Glutamatergic neuron (in vitro differentiated cells): Measurements from ENCODE around the gene SLC10A3. TPM values are rescaled to one million over a fixed set of nuclear protein-coding genes. Genes with fewer than 3 reads are reported as not detected.

ENCODE experiments used
- DNase-seq: peaks from one replicate; pipeline ENCODE4 v3.0.0; 2022
- H3K27ac Mint-ChIP-seq: one replicate; pipeline ENCODE4 v1.8.0; 2020; ENCODE audit warnings: mild to moderate bottlenecking, mixed read lengths, inconsistent platforms; ENCODE audit not compliant: unreplicated experiment
- H3K27me3 Mint-ChIP-seq: one replicate; pipeline ENCODE4 v1.8.0; 2020; ENCODE audit warnings: mild to moderate bottlenecking, moderate library complexity, mixed read lengths, inconsistent platforms; ENCODE audit not compliant: unreplicated experiment
- H3K36me3 Mint-ChIP-seq: one replicate; pipeline ENCODE4 v1.8.0; 2020; ENCODE audit warnings: mild to moderate bottlenecking, mixed read lengths, inconsistent platforms; ENCODE audit not compliant: unreplicated experiment
- H3K4me1 Mint-ChIP-seq: one replicate; pipeline ENCODE4 v1.8.0; 2020; ENCODE audit warnings: mild to moderate bottlenecking, low read depth, mixed read lengths, inconsistent platforms; ENCODE audit not compliant: unreplicated experiment
- H3K4me3 Mint-ChIP-seq: one replicate; pipeline ENCODE4 v1.8.0; 2020; ENCODE audit warnings: mild to moderate bottlenecking, mixed read lengths, inconsistent platforms; ENCODE audit not compliant: unreplicated experiment
- H3K9me3 Mint-ChIP-seq: one replicate; pipeline ENCODE4 v1.8.0; 2020; ENCODE audit warnings: mild to moderate bottlenecking, moderate library complexity, mixed read lengths, inconsistent platforms; ENCODE audit not compliant: unreplicated experiment
- total RNA-seq: library from RNA; stranded (reverse); fragmentation: NEBNext Ultra II Directional; extraction: Animal tissue kit (Norgen Biotek cat#: 25700); gene quantifications from one replicate; pipeline ENCODE4 v1.2.1, GENCODE V29; 2021; ENCODE audit not compliant: unreplicated experiment
- TF ChIP-seq, protein P1 (sequence below): fragments of 200-600 bp; sonication (generic); IDR thresholded peaks from one replicate; pipeline ENCODE4 v1.5.0; 2021; ENCODE audit not compliant: partially characterized antibody, unreplicated experiment

The SLC10A3 gene
- total RNA-seq, 1 donor from 2014 or later, result 6.1 TPM

DNA sequence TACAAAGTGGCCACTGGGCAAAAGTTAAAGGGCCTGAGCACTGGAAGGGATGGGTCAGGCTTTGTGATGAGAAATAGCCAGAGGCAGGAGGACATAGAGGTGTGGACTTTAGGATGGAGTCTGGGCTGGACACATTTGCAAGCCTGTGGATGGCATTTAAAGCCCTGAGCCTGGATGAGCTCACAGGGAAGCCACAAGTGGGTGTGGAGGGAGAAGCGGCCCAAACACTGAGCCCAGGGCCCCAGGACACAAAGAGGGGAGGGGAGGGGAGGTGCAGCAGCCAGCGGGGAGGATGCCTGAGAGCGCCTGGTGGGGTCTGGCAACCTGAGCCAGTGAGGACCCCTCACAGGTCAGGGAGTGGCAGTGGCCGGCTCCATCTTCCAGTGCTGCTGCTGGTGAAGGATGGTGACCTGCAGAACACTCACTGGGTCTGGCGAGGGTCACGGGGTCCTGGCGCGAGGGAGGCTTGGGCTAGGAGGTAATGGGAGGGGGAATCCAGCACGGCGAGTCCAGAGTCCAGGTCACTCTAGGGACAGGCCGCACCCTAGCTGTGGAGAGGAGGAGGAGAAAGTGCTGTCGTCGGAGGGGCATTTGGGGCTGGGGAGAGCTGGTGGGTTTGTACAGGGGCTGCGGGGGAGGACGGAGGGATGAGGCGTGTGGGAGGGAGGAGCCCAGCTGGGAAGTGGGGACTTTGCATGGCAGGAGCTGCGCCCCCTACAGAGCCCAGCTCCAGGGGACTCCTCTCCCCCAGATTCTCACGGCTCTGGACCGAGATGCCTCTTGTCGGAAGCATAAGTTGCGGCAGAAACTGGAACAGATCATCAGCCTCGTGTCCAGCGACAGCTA, 18.4 kb downstream of the SLC10A3 start:
- Mint-ChIP-seq H3K27me3 (no peaks in the 10 kb centered on the region), H3K9me3 (peaks cover 4% of the 10 kb centered on the region), H3K36me3 (no peaks in the 10 kb centered on the region)

DNA sequence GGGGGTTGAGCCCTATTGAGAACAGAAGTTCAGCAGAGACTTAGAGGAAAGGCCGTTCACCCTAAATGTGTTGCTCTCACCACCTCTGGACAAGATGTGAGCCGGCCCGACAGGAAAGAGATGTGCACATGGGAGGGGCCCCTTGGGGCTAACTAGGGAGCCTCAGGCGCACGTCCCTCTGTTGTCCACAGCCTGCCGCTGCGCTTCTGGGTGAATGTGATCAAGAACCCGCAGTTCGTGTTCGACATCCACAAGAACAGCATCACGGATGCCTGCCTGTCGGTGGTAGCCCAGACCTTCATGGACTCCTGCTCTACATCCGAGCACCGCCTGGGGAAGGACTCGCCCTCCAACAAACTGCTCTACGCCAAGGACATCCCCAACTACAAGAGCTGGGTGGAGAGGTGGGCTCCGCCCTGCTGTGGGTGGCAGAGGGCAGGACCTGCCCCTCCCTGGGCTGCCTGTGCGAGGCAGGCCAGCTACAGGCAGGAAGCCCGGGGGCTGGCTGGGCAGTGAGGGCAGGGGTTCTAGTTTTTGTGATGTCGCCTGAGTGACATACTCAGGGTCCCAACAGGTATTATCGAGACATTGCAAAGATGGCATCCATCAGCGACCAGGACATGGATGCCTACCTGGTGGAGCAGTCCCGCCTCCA, 19.4 kb downstream of the SLC10A3 start:
- no peak for DNase-seq
- no peak overlapping the region for H3K4me3 Mint-ChIP-seq
- H3K36me3 Mint-ChIP-seq, result no peaks in the 10 kb centered on the region
- H3K27ac Mint-ChIP-seq, result no peak overlapping the region
- H3K27me3 Mint-ChIP-seq, result peaks cover under 1% of the 10 kb centered on the region
- peaks cover 3% of the 10 kb centered on the region for H3K4me1 Mint-ChIP-seq
- TF ChIP-seq, protein P1, sequence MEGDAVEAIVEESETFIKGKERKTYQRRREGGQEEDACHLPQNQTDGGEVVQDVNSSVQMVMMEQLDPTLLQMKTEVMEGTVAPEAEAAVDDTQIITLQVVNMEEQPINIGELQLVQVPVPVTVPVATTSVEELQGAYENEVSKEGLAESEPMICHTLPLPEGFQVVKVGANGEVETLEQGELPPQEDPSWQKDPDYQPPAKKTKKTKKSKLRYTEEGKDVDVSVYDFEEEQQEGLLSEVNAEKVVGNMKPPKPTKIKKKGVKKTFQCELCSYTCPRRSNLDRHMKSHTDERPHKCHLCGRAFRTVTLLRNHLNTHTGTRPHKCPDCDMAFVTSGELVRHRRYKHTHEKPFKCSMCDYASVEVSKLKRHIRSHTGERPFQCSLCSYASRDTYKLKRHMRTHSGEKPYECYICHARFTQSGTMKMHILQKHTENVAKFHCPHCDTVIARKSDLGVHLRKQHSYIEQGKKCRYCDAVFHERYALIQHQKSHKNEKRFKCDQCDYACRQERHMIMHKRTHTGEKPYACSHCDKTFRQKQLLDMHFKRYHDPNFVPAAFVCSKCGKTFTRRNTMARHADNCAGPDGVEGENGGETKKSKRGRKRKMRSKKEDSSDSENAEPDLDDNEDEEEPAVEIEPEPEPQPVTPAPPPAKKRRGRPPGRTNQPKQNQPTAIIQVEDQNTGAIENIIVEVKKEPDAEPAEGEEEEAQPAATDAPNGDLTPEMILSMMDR, result no peak
- peaks cover 1% of the 10 kb centered on the region for H3K9me3 Mint-ChIP-seq

More for the DNA sequence above, 18.4 kb downstream of the SLC10A3 start:
- Mint-ChIP-seq H3K4me3 (no peak overlapping the region), H3K27ac (no peak overlapping the region), H3K4me1 (peaks cover 3% of the 10 kb centered on the region)
- TF ChIP-seq, protein P1, result no peak
- no peak for DNase-seq

DNA sequence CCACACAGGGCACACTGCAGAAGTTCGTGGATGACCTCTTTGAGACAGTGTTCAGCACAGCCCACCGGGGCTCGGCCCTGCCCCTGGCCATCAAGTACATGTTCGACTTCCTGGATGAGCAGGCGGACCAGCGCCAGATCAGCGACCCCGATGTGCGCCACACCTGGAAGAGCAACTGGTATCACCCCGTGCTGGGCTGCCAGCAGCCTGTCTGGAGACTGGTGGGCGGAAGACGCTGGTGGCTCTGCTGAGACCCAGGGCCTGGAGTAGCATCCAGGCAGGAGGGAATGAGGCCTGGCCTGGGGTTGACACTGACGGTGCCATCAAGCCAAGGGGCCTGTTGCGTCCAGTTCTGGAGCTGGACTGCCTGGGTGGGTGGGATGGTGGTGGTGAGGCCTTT, 20.0 kb downstream of the SLC10A3 start:
- H3K9me3 Mint-ChIP-seq, result peaks cover 1% of the 10 kb centered on the region
- peaks cover 2% of the 10 kb centered on the region for H3K27me3 Mint-ChIP-seq
- H3K4me1 Mint-ChIP-seq, result peaks cover under 1% of the 10 kb centered on the region
- H3K27ac Mint-ChIP-seq, result no peak overlapping the region
- no peak for DNase-seq
- TF ChIP-seq, protein P1, result no peak
- no peaks in the 10 kb centered on the region for H3K36me3 Mint-ChIP-seq
- H3K4me3 Mint-ChIP-seq, result no peak overlapping the region

DNA sequence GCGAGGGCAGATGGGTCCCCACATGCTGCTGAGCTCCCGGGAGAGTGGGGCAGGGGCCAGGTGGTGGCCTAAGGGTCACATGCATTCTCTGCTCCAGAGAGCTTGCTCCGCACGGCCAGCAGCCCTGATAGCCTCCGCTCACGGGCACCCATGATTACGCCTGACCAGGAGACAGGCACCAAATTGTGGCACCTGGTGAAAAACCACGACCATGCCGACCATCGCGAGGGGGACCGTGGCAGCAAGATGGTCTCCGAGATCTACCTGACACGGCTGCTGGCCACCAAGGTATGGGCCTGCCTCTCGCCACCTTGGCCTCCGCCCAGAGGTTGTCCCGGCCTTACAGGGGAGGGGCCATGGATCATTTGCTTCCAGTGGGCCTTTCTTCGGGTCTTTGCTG, 20.5 kb downstream of the SLC10A3 start:
- no peak overlapping the region for H3K27ac Mint-ChIP-seq
- TF ChIP-seq, protein P1, result no peak
- H3K27me3 Mint-ChIP-seq, result peaks cover 2% of the 10 kb centered on the region
- H3K36me3 Mint-ChIP-seq, result no peaks in the 10 kb centered on the region
- H3K4me1 Mint-ChIP-seq, result no peaks in the 10 kb centered on the region
- H3K9me3 Mint-ChIP-seq, result peaks cover 1% of the 10 kb centered on the region
- no peak for DNase-seq
- H3K4me3 Mint-ChIP-seq, result no peak overlapping the region

DNA sequence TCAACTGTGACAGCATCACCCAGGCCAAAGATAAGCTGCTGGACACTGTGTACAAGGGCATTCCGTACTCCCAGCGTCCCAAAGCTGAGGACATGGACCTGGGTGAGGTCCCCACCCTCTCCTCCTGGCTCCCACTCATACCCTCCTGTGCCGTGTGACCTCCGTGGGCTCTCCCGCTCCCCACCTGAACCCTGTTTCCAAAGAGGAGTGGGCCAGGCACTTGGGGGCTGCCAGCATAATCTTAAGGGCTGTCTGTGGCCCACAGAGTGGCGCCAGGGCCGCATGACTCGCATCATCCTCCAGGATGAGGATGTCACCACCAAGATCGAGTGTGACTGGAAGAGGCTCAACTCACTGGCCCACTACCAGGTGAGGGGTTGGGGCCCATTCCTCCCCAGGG, 21.3 kb downstream of the SLC10A3 start:
- Mint-ChIP-seq H3K9me3 (peaks cover 1% of the 10 kb centered on the region), H3K27ac (no peak overlapping the region), H3K4me1 (no peaks in the 10 kb centered on the region), H3K36me3 (no peaks in the 10 kb centered on the region), H3K27me3 (peaks cover 2% of the 10 kb centered on the region), H3K4me3 (no peak overlapping the region)
- TF ChIP-seq, protein P1, result no peak
- no peak for DNase-seq
